K562 (cell line): Measurements from ENCODE around the gene SHC1. TPM values are rescaled to one million over a fixed set of nuclear protein-coding genes. Genes with fewer than 3 reads are reported as not detected.

Experiments used
- HMG20A ChIP-seq: fragments of 450-650 bp; formaldehyde crosslinking; conservative IDR thresholded peaks from 2 replicates; pipeline ENCODE4 v1.4.0; 2020; ENCODE audit warnings: mild to moderate bottlenecking, mixed read lengths
- KDM2B ChIP-seq: fragments of 250-450 bp; sonication (Bioruptor Pico); IDR thresholded peaks from 2 replicates; pipeline ENCODE4 v1.8.0; 2021; ENCODE audit warnings: mild to moderate bottlenecking, moderate library complexity
- SNRNP70 ChIP-seq: fragments of 200-400 bp; formaldehyde crosslinking; optimal IDR thresholded peaks from 2 replicates; pipeline ENCODE3; 2017; ENCODE audit warnings: low read depth, low read length
- ZNF12 ChIP-seq: sonication (generic); formaldehyde crosslinking; IDR thresholded peaks from 2 replicates; pipeline ENCODE4 v1.4.0; 2020; ENCODE audit warnings: mild to moderate bottlenecking, missing genetic modification reagents
- polyA plus RNA-seq, 8 experiments: library from polyadenylated mRNA; depleted of rRNA in 4 of 8; stranded (reverse) in 5 of 8; unstranded in 3 of 8; fragments of >200 nt; fragmentation: Nextera tagmentation in 2 of 8; fragmentation: Illumina TruSeq in 1 of 8; extraction: Ambion mirVana in 2 of 8; extraction: Trizol in 1 of 8; gene quantifications; 2 replicates each; pipeline versions ENCODE4 v1.2.1 to v1.2.3, GENCODE V29; 2011 to 2014; ENCODE audit warnings: inconsistent platforms in 1 of 8, missing spikeins in 1 of 8
- total RNA-seq, 7 experiments: library from RNA; depleted of rRNA in 6 of 7; stranded (reverse); fragments of >200 nt in 6 of 7; fragmentation: Illumina TruSeq in 2 of 7; extraction: Trizol in 2 of 7; gene quantifications; 2 replicates each; pipeline versions ENCODE4 v1.2.1 to v1.2.3, GENCODE V29; 2011 to 2021; ENCODE audit warnings: low replicate concordance in 1 of 7
- TF ChIP-seq, protein P1 (sequence below): fragments of 200-800 bp; sonication (Bioruptor generic); IDR thresholded peaks from 2 replicates; pipeline ENCODE4 v1.6.1; 2017; ENCODE audit warnings: missing genetic modification characterization, missing compliant biosample characterization
- TF ChIP-seq, protein P2 (sequence below): sonication (generic); formaldehyde crosslinking; IDR thresholded peaks from 2 replicates; pipeline ENCODE4 v1.8.1; 2023; ENCODE audit warnings: missing genetic modification reagents, mild to moderate bottlenecking, borderline replicate concordance
- TF ChIP-seq, protein P3 (sequence below): fragments of 150-350 bp; conservative IDR thresholded peaks from 2 replicates; pipeline ENCODE4 v1.6.1; 2014; ENCODE audit warnings: low read length
- TF ChIP-seq, protein P4 (sequence below): sonication (generic); formaldehyde crosslinking; IDR thresholded peaks from 2 replicates; pipeline ENCODE4 v1.8.0; 2023; ENCODE audit warnings: mild to moderate bottlenecking, missing genetic modification reagents
- TF ChIP-seq, protein P5 (sequence below): IDR thresholded peaks from 3 replicates; pipeline ENCODE4 v1.6.1; 2011; ENCODE audit warnings: borderline replicate concordance, mild to moderate bottlenecking, moderate library complexity; ENCODE audit not compliant: insufficient read length; ENCODE audit errors: extremely low read depth

SHC1 gene
- total and polyA plus RNA-seq, 9 of the 15 experiments (the other 6 are each of a cell fraction or from before 2014, with no cell fraction given), result 4.1 to 113 (median 51.9) TPM

DNA sequence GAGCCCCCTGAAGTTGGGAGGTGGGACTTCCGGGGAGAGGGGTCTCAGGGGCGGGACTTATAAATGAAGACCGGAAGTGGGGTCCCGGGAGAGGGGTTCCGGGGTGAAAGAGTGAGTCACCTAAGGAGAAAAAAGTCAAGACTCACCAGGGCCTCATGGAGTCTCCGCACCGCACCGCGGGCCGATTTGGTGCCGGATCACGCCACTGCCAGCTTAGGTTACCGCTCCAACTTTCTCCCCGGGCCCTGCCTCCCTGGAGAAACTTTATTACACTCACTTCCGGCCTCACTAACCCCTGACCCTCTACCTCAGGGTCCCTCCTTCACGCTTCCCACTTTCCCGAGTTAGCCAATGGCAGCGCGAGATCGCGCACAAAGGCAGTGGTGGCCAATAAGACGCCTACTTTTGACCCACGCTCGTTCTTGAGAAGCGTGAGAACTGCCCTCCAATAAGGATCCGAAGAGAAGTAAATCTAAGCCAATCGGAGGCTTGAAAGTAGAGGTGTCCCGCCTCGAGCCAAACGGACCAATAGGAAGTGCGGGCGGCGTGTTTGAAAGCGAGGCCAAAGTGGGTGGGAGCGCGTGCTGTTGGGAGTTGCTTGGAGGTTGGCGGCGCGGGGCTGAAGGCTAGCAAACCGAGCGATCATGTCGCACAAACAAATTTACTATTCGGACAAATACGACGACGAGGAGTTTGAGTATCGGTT lies 3.7 kb upstream of the SHC1 start, which contains the start of gene CKS1B (continued):
- TF ChIP-seq, protein P1, sequence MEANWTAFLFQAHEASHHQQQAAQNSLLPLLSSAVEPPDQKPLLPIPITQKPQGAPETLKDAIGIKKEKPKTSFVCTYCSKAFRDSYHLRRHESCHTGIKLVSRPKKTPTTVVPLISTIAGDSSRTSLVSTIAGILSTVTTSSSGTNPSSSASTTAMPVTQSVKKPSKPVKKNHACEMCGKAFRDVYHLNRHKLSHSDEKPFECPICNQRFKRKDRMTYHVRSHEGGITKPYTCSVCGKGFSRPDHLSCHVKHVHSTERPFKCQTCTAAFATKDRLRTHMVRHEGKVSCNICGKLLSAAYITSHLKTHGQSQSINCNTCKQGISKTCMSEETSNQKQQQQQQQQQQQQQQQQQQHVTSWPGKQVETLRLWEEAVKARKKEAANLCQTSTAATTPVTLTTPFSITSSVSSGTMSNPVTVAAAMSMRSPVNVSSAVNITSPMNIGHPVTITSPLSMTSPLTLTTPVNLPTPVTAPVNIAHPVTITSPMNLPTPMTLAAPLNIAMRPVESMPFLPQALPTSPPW (CRISPR knock-in tag), result peak; percentile 16; the same call in 1 of the 2 replicates
- TF ChIP-seq, protein P2, sequence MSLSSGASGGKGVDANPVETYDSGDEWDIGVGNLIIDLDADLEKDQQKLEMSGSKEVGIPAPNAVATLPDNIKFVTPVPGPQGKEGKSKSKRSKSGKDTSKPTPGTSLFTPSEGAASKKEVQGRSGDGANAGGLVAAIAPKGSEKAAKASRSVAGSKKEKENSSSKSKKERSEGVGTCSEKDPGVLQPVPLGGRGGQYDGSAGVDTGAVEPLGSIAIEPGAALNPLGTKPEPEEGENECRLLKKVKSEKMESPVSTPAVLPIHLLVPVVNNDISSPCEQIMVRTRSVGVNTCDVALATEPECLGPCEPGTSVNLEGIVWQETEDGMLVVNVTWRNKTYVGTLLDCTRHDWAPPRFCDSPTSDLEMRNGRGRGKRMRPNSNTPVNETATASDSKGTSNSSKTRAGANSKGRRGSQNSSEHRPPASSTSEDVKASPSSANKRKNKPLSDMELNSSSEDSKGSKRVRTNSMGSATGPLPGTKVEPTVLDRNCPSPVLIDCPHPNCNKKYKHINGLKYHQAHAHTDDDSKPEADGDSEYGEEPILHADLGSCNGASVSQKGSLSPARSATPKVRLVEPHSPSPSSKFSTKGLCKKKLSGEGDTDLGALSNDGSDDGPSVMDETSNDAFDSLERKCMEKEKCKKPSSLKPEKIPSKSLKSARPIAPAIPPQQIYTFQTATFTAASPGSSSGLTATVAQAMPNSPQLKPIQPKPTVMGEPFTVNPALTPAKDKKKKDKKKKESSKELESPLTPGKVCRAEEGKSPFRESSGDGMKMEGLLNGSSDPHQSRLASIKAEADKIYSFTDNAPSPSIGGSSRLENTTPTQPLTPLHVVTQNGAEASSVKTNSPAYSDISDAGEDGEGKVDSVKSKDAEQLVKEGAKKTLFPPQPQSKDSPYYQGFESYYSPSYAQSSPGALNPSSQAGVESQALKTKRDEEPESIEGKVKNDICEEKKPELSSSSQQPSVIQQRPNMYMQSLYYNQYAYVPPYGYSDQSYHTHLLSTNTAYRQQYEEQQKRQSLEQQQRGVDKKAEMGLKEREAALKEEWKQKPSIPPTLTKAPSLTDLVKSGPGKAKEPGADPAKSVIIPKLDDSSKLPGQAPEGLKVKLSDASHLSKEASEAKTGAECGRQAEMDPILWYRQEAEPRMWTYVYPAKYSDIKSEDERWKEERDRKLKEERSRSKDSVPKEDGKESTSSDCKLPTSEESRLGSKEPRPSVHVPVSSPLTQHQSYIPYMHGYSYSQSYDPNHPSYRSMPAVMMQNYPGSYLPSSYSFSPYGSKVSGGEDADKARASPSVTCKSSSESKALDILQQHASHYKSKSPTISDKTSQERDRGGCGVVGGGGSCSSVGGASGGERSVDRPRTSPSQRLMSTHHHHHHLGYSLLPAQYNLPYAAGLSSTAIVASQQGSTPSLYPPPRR (CRISPR knock-in tag), result no peak
- TF ChIP-seq KDM2B (CRISPR knock-in tag) (no peak), SNRNP70 (no peak), HMG20A (CRISPR knock-in tag) (no peak), ZNF12 (0 out of 2 replicates have a peak, but pooled peaks have one; percentile 1)
- TF ChIP-seq, protein P3, sequence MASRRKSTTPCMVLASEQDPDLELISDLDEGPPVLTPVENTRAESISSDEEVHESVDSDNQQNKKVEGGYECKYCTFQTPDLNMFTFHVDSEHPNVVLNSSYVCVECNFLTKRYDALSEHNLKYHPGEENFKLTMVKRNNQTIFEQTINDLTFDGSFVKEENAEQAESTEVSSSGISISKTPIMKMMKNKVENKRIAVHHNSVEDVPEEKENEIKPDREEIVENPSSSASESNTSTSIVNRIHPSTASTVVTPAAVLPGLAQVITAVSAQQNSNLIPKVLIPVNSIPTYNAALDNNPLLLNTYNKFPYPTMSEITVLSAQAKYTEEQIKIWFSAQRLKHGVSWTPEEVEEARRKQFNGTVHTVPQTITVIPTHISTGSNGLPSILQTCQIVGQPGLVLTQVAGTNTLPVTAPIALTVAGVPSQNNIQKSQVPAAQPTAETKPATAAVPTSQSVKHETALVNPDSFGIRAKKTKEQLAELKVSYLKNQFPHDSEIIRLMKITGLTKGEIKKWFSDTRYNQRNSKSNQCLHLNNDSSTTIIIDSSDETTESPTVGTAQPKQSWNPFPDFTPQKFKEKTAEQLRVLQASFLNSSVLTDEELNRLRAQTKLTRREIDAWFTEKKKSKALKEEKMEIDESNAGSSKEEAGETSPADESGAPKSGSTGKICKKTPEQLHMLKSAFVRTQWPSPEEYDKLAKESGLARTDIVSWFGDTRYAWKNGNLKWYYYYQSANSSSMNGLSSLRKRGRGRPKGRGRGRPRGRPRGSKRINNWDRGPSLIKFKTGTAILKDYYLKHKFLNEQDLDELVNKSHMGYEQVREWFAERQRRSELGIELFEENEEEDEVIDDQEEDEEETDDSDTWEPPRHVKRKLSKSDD, result no peak
- TF ChIP-seq, protein P4, sequence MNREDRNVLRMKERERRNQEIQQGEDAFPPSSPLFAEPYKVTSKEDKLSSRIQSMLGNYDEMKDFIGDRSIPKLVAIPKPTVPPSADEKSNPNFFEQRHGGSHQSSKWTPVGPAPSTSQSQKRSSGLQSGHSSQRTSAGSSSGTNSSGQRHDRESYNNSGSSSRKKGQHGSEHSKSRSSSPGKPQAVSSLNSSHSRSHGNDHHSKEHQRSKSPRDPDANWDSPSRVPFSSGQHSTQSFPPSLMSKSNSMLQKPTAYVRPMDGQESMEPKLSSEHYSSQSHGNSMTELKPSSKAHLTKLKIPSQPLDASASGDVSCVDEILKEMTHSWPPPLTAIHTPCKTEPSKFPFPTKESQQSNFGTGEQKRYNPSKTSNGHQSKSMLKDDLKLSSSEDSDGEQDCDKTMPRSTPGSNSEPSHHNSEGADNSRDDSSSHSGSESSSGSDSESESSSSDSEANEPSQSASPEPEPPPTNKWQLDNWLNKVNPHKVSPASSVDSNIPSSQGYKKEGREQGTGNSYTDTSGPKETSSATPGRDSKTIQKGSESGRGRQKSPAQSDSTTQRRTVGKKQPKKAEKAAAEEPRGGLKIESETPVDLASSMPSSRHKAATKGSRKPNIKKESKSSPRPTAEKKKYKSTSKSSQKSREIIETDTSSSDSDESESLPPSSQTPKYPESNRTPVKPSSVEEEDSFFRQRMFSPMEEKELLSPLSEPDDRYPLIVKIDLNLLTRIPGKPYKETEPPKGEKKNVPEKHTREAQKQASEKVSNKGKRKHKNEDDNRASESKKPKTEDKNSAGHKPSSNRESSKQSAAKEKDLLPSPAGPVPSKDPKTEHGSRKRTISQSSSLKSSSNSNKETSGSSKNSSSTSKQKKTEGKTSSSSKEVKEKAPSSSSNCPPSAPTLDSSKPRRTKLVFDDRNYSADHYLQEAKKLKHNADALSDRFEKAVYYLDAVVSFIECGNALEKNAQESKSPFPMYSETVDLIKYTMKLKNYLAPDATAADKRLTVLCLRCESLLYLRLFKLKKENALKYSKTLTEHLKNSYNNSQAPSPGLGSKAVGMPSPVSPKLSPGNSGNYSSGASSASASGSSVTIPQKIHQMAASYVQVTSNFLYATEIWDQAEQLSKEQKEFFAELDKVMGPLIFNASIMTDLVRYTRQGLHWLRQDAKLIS (CRISPR knock-in tag), result 0 out of 2 replicates have a peak, but pooled peaks have one; percentile 37
- TF ChIP-seq, protein P5, sequence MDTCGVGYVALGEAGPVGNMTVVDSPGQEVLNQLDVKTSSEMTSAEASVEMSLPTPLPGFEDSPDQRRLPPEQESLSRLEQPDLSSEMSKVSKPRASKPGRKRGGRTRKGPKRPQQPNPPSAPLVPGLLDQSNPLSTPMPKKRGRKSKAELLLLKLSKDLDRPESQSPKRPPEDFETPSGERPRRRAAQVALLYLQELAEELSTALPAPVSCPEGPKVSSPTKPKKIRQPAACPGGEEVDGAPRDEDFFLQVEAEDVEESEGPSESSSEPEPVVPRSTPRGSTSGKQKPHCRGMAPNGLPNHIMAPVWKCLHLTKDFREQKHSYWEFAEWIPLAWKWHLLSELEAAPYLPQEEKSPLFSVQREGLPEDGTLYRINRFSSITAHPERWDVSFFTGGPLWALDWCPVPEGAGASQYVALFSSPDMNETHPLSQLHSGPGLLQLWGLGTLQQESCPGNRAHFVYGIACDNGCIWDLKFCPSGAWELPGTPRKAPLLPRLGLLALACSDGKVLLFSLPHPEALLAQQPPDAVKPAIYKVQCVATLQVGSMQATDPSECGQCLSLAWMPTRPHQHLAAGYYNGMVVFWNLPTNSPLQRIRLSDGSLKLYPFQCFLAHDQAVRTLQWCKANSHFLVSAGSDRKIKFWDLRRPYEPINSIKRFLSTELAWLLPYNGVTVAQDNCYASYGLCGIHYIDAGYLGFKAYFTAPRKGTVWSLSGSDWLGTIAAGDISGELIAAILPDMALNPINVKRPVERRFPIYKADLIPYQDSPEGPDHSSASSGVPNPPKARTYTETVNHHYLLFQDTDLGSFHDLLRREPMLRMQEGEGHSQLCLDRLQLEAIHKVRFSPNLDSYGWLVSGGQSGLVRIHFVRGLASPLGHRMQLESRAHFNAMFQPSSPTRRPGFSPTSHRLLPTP, result no peak
